OCI-LY7 (cell line): ENCODE data around the gene ADGRG3. TPM values are rescaled to one million over a fixed set of nuclear protein-coding genes. Genes with fewer than 3 reads are reported as not detected.

Experiments used
- BruUV-seq: library from RNA; stranded (reverse); fragments of 400-500 nt; replicated peaks from 2 replicates; lab custom pipeline; 2021; lab: Mats Ljungman, UMichigan
- CTCF ChIA-PET: fragments of 300-600 bp; sonication (Branson Sonifier 250); formaldehyde crosslinking; loops from one replicate; lab custom pipeline; 2022; ENCODE audit warnings: antibody characterized with exemption; ENCODE audit not compliant: unreplicated experiment; lab: Charles Lee
- POLR2A ChIA-PET: fragments of 300-600 bp; sonication (Branson Sonifier 250); formaldehyde crosslinking; loops from one replicate; lab custom pipeline; 2022; ENCODE audit warnings: antibody characterized with exemption; lab: Charles Lee
- DNase-seq: peaks from one replicate; pipeline ENCODE4 v3.0.0-alpha.2; 2015; ENCODE audit warnings: low spot score
- H2AFZ ChIP-seq: fragments of 200-600 bp; sonication (generic), shearing (Covaris generic); 2 replicates; pipeline ENCODE4 v1.6.1; 2014; ENCODE audit warnings: mild to moderate bottlenecking, antibody characterized with exemption, low read length, moderate library complexity
- H3K27ac ChIP-seq: fragments of 200-600 bp; sonication (generic); 2 replicates; pipeline ENCODE4 v1.5.1; 2014; ENCODE audit warnings: mixed run types, low read depth, mild to moderate bottlenecking, moderate library complexity, low read length, inconsistent platforms; ENCODE audit not compliant: poor library complexity, severe bottlenecking
- H3K36me3 ChIP-seq: fragments of 200-600 bp; sonication (generic); 2 replicates; pipeline ENCODE4 v1.6.1; 2014; ENCODE audit warnings: mild to moderate bottlenecking, antibody characterized with exemption, low read length, moderate library complexity, mixed read lengths; ENCODE audit not compliant: insufficient read depth
- H3K4me1 ChIP-seq: fragments of 200-600 bp; sonication (generic); 2 replicates; pipeline ENCODE4 v1.5.1; 2014; ENCODE audit warnings: mild to moderate bottlenecking, low read length; ENCODE audit not compliant: insufficient read depth, poor library complexity, severe bottlenecking
- H3K4me2 ChIP-seq: fragments of 200-600 bp; sonication (generic); 2 replicates; pipeline ENCODE4 v1.6.1; 2014; ENCODE audit warnings: mild to moderate bottlenecking, low read length
- H3K4me3 ChIP-seq: fragments of 200-600 bp; sonication (generic); 2 replicates; pipeline ENCODE4 v1.5.1; 2014; ENCODE audit warnings: mild to moderate bottlenecking, low read depth, low read length; ENCODE audit not compliant: poor library complexity, severe bottlenecking
- H3K79me2 ChIP-seq: fragments of 200-600 bp; sonication (generic); 2 replicates; pipeline ENCODE4 v1.6.1; 2016; ENCODE audit warnings: low read depth, mild to moderate bottlenecking, low read length, moderate library complexity, mixed read lengths; ENCODE audit not compliant: insufficient read depth
- H3K9me2 ChIP-seq: fragments of 200-600 bp; sonication (generic); 2 replicates; pipeline ENCODE4 v1.6.1; 2016; ENCODE audit warnings: mild to moderate bottlenecking, low read length, mixed read lengths; ENCODE audit not compliant: insufficient read depth
- H3K9me3 ChIP-seq: fragments of 200-600 bp; sonication (generic); 2 replicates; pipeline ENCODE4 v1.6.1; 2014; ENCODE audit warnings: mild to moderate bottlenecking, mixed run types, low read length, mixed read lengths
- H4K20me1 ChIP-seq: fragments of 200-600 bp; sonication (generic); 2 replicates; pipeline ENCODE4 v1.6.1; 2014; ENCODE audit warnings: mild to moderate bottlenecking, antibody characterized with exemption, low read length, moderate library complexity, mixed read lengths; ENCODE audit not compliant: insufficient read depth
- CTCF ChIP-seq: fragments of 200-600 bp; sonication (generic); conservative IDR thresholded peaks from 2 replicates; pipeline ENCODE4 v1.5.1; 2014; ENCODE audit warnings: mild to moderate bottlenecking, antibody characterized with exemption, low read length, moderate library complexity, mixed read lengths
- EZH2phosphoT487 ChIP-seq: fragments of 200-600 bp; sonication (generic); IDR thresholded peaks from 2 replicates; pipeline ENCODE4 v1.6.1; 2018; ENCODE audit warnings: low read depth, borderline replicate concordance, mild to moderate bottlenecking, mixed run types, antibody characterized with exemption, low read length, moderate library complexity, mixed read lengths
- intact Hi-C: fragments of 100-400 bp; cut with micrococcal nuclease; formaldehyde crosslinking; loops from one replicate; pipeline ENCODE4 v1.10.0; 2022; ENCODE audit not compliant: unreplicated experiment
- total RNA-seq, 2 experiments: library from RNA; depleted of rRNA in 1 of 2; stranded (reverse); fragments of >200 nt in 1 of 2; shearing (Covaris generic) in 1 of 2; gene quantifications; 2 replicates each; pipeline ENCODE4 v1.2.3, GENCODE V29; 2014 to 2022

The ADGRG3 gene
- total RNA-seq, 2 experiments from 2014 or later, result not detected

GRCh38 chr16:57713596-57713995, 45.5 kb downstream of the ADGRG3 start:
- TF ChIP-seq EZH2phosphoT487, result no peak
- no peak for TF ChIP-seq CTCF
- Histone ChIP-seq H3K9me2 (no peaks in the 10 kb centered on the region), H3K4me1 (no peaks in the 10 kb centered on the region), H3K4me2 (no peak overlapping the region), H2AFZ (no peak overlapping the region), H3K79me2 (no peaks in the 10 kb centered on the region), H3K36me3 (no peaks in the 10 kb centered on the region), H3K4me3 (no peak overlapping the region), H3K9me3 (no peaks in the 10 kb centered on the region), H3K27ac (no peak overlapping the region), H4K20me1 (no peaks in the 10 kb centered on the region)
- no peak for DNase-seq
- ChIA-PET CTCF (no interaction called here), POLR2A (interaction anchor here (0.7 kb wide), 1 partner anchor 229 kb away, joined by 5 read pairs; no protein-coding TSS in a partner anchor)
- intact Hi-C loops, result no loop called here
- no TSS peak for BruUV-seq

GRCh38 chr16:57714047-57714446, 45.9 kb downstream of the ADGRG3 start:
- H3K36me3 ChIP-seq, result no peaks in the 10 kb centered on the region
- intact Hi-C loops, result no loop called here
- no peak overlapping the region for H2AFZ ChIP-seq
- no peak overlapping the region for H3K4me2 ChIP-seq
- no peaks in the 10 kb centered on the region for H3K79me2 ChIP-seq
- no peak overlapping the region for H3K27ac ChIP-seq
- no TSS peak for BruUV-seq
- no peak for DNase-seq
- H3K4me3 ChIP-seq, result no peak overlapping the region
- no peaks in the 10 kb centered on the region for H3K9me3 ChIP-seq
- H4K20me1 ChIP-seq, result no peaks in the 10 kb centered on the region
- no peaks in the 10 kb centered on the region for H3K4me1 ChIP-seq
- POLR2A ChIA-PET, result interaction anchor here (0.7 kb wide), 1 partner anchor 228 kb away, joined by 5 read pairs; no protein-coding TSS in a partner anchor
- TF ChIP-seq CTCF, result no peak
- no peak for TF ChIP-seq EZH2phosphoT487
- no peaks in the 10 kb centered on the region for H3K9me2 ChIP-seq
- CTCF ChIA-PET, result no interaction called here

- POLR2A ChIA-PET, result no interaction called here
- intact Hi-C loops, result loop anchor here (1.0 to 5.0 kb wide), 3 partner anchors 71 to 143 kb away; no protein-coding TSS in a partner anchor
- H3K27ac ChIP-seq, result no peak overlapping the region
- no peak overlapping the region for H3K4me3 ChIP-seq
- CTCF ChIA-PET, result no interaction called here
- DNase-seq, result peak; percentile 18
- no peaks in the 10 kb centered on the region for H3K79me2 ChIP-seq
- no TSS peak for BruUV-seq
- TF ChIP-seq EZH2phosphoT487 (no peak), CTCF (peak; percentile 53)
- no peaks in the 10 kb centered on the region for H3K4me1 ChIP-seq
- no peak overlapping the region for H3K4me2 ChIP-seq
- H4K20me1 ChIP-seq, result no peaks in the 10 kb centered on the region
- H3K9me3 ChIP-seq, result no peaks in the 10 kb centered on the region
- H2AFZ ChIP-seq, result no peak overlapping the region
- H3K9me2 ChIP-seq, result no peaks in the 10 kb centered on the region
- H3K36me3 ChIP-seq, result no peaks in the 10 kb centered on the region
These were observed 52.1 kb downstream of the ADGRG3 start for GRCh38 chr16:57720142-57720575.
